ENCODE data around the gene CPSF6.

GRCh38 chr12:69225251-69225910, 14.0 kb upstream of the CPSF6 start:
- TF ChIP-seq CTCF (conservative IDR thresholded peaks at IDR 0.05; ENCODE audit: low read depth, low read length) (no peak), EZH2 (IDR thresholded peaks at IDR 0.05; ENCODE audit: borderline replicate concordance, low read depth, low read length, poor library complexity, severe bottlenecking) (no peak)
